Mononuclear cell (primary cell): ENCODE results near the gene LPP. TPM values are rescaled to one million over a fixed set of nuclear protein-coding genes. Genes with fewer than 3 reads are reported as not detected.

Experiments used
- H3K27me3 ChIP-seq: 2 replicates; pipeline ENCODE4 v1.6.0; 2011; ENCODE audit warnings: low read length, control low read depth; ENCODE audit not compliant: insufficient read depth
- H3K4me1 ChIP-seq: 2 replicates; pipeline ENCODE4 v1.5.1; 2011; ENCODE audit warnings: mild to moderate bottlenecking, low read length, control low read depth; ENCODE audit not compliant: insufficient read depth
- H3K4me3 ChIP-seq: 2 replicates; pipeline ENCODE4 v1.5.1; 2011; ENCODE audit warnings: mild to moderate bottlenecking, low read length, moderate library complexity
- H3K9me3 ChIP-seq: 2 replicates; pipeline ENCODE4 v1.5.1; 2011; ENCODE audit warnings: low read depth, mild to moderate bottlenecking, control low read depth, low read length
- total RNA-seq: library from RNA; depleted of rRNA; stranded (reverse); fragments of >200 nt; gene quantifications from one replicate; pipeline ENCODE4 v1.2.3, GENCODE V29; 2012

The LPP gene
- total RNA-seq, 1 donor = 32.5 TPM

- H3K27me3 ChIP-seq = no peaks in the 10 kb centered on the region
- no peak overlapping the region for H3K4me3 ChIP-seq
- no peaks in the 10 kb centered on the region for H3K4me1 ChIP-seq
- no peaks in the 10 kb centered on the region for H3K9me3 ChIP-seq
Measured at GRCh38 chr3:188739511-188739910, 585.6 kb downstream of the LPP start.

GRCh38 chr3:188740010-188740409 is 586.1 kb downstream of the LPP start:
- Histone ChIP-seq H3K4me1 (no peaks in the 10 kb centered on the region), H3K4me3 (no peak overlapping the region), H3K27me3 (no peaks in the 10 kb centered on the region), H3K9me3 (no peaks in the 10 kb centered on the region)

- Histone ChIP-seq H3K9me3 (no peaks in the 10 kb centered on the region), H3K27me3 (no peaks in the 10 kb centered on the region), H3K4me1 (no peaks in the 10 kb centered on the region), H3K4me3 (no peak overlapping the region)
Measured at GRCh38 chr3:188742755-188743550, 589.0 kb downstream of the LPP start.

- H3K27me3 ChIP-seq = no peaks in the 10 kb centered on the region
- no peak overlapping the region for H3K4me3 ChIP-seq
- H3K9me3 ChIP-seq = no peaks in the 10 kb centered on the region
- no peaks in the 10 kb centered on the region for H3K4me1 ChIP-seq
Measured at GRCh38 chr3:188744166-188744565, 590.2 kb downstream of the LPP start.

GRCh38 chr3:188745031-188745430 is 591.1 kb downstream of the LPP start:
- no peak overlapping the region for H3K4me3 ChIP-seq
- H3K9me3 ChIP-seq = no peaks in the 10 kb centered on the region
- H3K4me1 ChIP-seq = no peaks in the 10 kb centered on the region
- no peaks in the 10 kb centered on the region for H3K27me3 ChIP-seq

GRCh38 chr3:188746291-188746783 is 592.4 kb downstream of the LPP start:
- Histone ChIP-seq H3K4me3 (no peak overlapping the region), H3K4me1 (no peaks in the 10 kb centered on the region), H3K9me3 (no peaks in the 10 kb centered on the region), H3K27me3 (no peaks in the 10 kb centered on the region)

GRCh38 chr3:188747489-188747888 is 593.5 kb downstream of the LPP start:
- H3K4me3 ChIP-seq = no peak overlapping the region
- H3K9me3 ChIP-seq = no peaks in the 10 kb centered on the region
- H3K27me3 ChIP-seq = no peaks in the 10 kb centered on the region
- no peaks in the 10 kb centered on the region for H3K4me1 ChIP-seq

GRCh38 chr3:188749010-188749617 is 595.2 kb downstream of the LPP start:
- H3K4me1 ChIP-seq = no peaks in the 10 kb centered on the region
- H3K27me3 ChIP-seq = no peaks in the 10 kb centered on the region
- no peaks in the 10 kb centered on the region for H3K9me3 ChIP-seq
- no peak overlapping the region for H3K4me3 ChIP-seq

- Histone ChIP-seq H3K27me3 (no peaks in the 10 kb centered on the region), H3K4me1 (no peaks in the 10 kb centered on the region), H3K9me3 (no peaks in the 10 kb centered on the region), H3K4me3 (no peak overlapping the region)
Measured at GRCh38 chr3:188749830-188750229, 595.9 kb downstream of the LPP start.

GRCh38 chr3:188750617-188751016 is 596.7 kb downstream of the LPP start:
- H3K27me3 ChIP-seq = no peaks in the 10 kb centered on the region
- no peaks in the 10 kb centered on the region for H3K9me3 ChIP-seq
- no peak overlapping the region for H3K4me3 ChIP-seq
- H3K4me1 ChIP-seq = no peaks in the 10 kb centered on the region

GRCh38 chr3:188752850-188753249 is 598.9 kb downstream of the LPP start:
- Histone ChIP-seq H3K4me1 (no peaks in the 10 kb centered on the region), H3K4me3 (no peak overlapping the region), H3K27me3 (no peaks in the 10 kb centered on the region), H3K9me3 (no peaks in the 10 kb centered on the region)

- no peak overlapping the region for H3K4me3 ChIP-seq
- no peaks in the 10 kb centered on the region for H3K4me1 ChIP-seq
- no peaks in the 10 kb centered on the region for H3K9me3 ChIP-seq
- no peaks in the 10 kb centered on the region for H3K27me3 ChIP-seq
Measured at GRCh38 chr3:188754267-188754666, 600.3 kb downstream of the LPP start.

GRCh38 chr3:188756241-188756640 is 602.3 kb downstream of the LPP start:
- Histone ChIP-seq H3K27me3 (no peaks in the 10 kb centered on the region), H3K9me3 (no peaks in the 10 kb centered on the region), H3K4me3 (no peak overlapping the region), H3K4me1 (no peaks in the 10 kb centered on the region)

GRCh38 chr3:188759336-188760005 is 605.5 kb downstream of the LPP start:
- H3K27me3 ChIP-seq = no peaks in the 10 kb centered on the region
- H3K4me1 ChIP-seq = no peaks in the 10 kb centered on the region
- no peaks in the 10 kb centered on the region for H3K9me3 ChIP-seq
- no peak overlapping the region for H3K4me3 ChIP-seq

GRCh38 chr3:188760408-188760807 is 606.5 kb downstream of the LPP start:
- Histone ChIP-seq H3K27me3 (no peaks in the 10 kb centered on the region), H3K4me3 (no peak overlapping the region), H3K4me1 (no peaks in the 10 kb centered on the region), H3K9me3 (no peaks in the 10 kb centered on the region)
